Measurements from ENCODE around the gene COPS7A. TPM values are rescaled to one million over a fixed set of nuclear protein-coding genes. Genes with fewer than 3 reads are reported as not detected.

COPS7A gene
- total RNA-seq, 4 donors from 2014 or later = 38.4 to 72.6 (median 51.8) TPM

- peaks cover 0 to 8% (median under 1%) of the 10 kb centered on the region in 4 donors for H3K4me1 ChIP-seq
- TF ChIP-seq POLR2A (IDR thresholded peaks at IDR 0.05) (no peak), CTCF (IDR thresholded peaks at IDR 0.05) (no peak)
- no peak overlapping the region for H3K27ac ChIP-seq
- no peaks in the 10 kb centered on the region for H3K36me3 ChIP-seq
- DNase-seq = no peak
- H3K9me3 ChIP-seq = no peaks in the 10 kb centered on the region
- H3K27me3 ChIP-seq = no peaks in the 10 kb centered on the region
- no peak overlapping the region for H3K4me3 ChIP-seq
Observed at GRCh38 chr12:6757028-6757690, 33.3 kb downstream of the COPS7A start.

GRCh38 chr12:6758506-6759095 lies 34.8 kb downstream of the COPS7A start:
- no peaks in the 10 kb centered on the region for H3K27me3 ChIP-seq
- H3K9me3 ChIP-seq = no peaks in the 10 kb centered on the region
- TF ChIP-seq POLR2A (IDR thresholded peaks at IDR 0.05) = no peak
- no peak for TF ChIP-seq CTCF (IDR thresholded peaks at IDR 0.05)
- no peaks in the 10 kb centered on the region for H3K36me3 ChIP-seq
- H3K4me1 ChIP-seq = peaks cover 0 to 10% (median 0%) of the 10 kb centered on the region in 4 donors
- no peak for DNase-seq
- no peak overlapping the region for H3K27ac ChIP-seq
- no peak overlapping the region for H3K4me3 ChIP-seq

GRCh38 chr12:6759741-6760140 lies 35.9 kb downstream of the COPS7A start:
- H3K9me3 ChIP-seq = no peaks in the 10 kb centered on the region
- H3K4me1 ChIP-seq = peaks cover 0 to 12% (median 0%) of the 10 kb centered on the region in 4 donors
- no peaks in the 10 kb centered on the region for H3K36me3 ChIP-seq
- H3K4me3 ChIP-seq = no peak overlapping the region
- H3K27me3 ChIP-seq = no peaks in the 10 kb centered on the region
- no peak for TF ChIP-seq POLR2A (IDR thresholded peaks at IDR 0.05)
- TF ChIP-seq CTCF (IDR thresholded peaks at IDR 0.05) = no peak
- H3K27ac ChIP-seq = no peak overlapping the region
- DNase-seq = no peak

GRCh38 chr12:6763380-6763779 lies 39.5 kb downstream of the COPS7A start:
- Histone ChIP-seq H3K27ac (peak overlapping the region; percentile 57 to 94 (median 64)), H3K4me3 (no peak overlapping the region), H3K27me3 (no peaks in the 10 kb centered on the region), H3K36me3 (no peaks in the 10 kb centered on the region), H3K9me3 (no peaks in the 10 kb centered on the region), H3K4me1 (peaks cover 0 to 33% (median 13%) of the 10 kb centered on the region in 4 donors)
- TF ChIP-seq POLR2A (IDR thresholded peaks at IDR 0.05) (no peak), CTCF (IDR thresholded peaks at IDR 0.05) (no peak)
- DNase-seq = no peak

- TF ChIP-seq POLR2A (IDR thresholded peaks at IDR 0.05) (no peak), CTCF (IDR thresholded peaks at IDR 0.05) (no peak)
- Histone ChIP-seq H3K9me3 (no peaks in the 10 kb centered on the region), H3K4me3 (peak overlapping the region in 2 of 4 donors; percentile 16 to 30), H3K27ac (peak overlapping the region; percentile 73 to 97 (median 86)), H3K27me3 (no peaks in the 10 kb centered on the region), H3K4me1 (peaks cover 0 to 42% (median 13%) of the 10 kb centered on the region in 4 donors), H3K36me3 (no peaks in the 10 kb centered on the region)
- peak; percentile 53 to 89 (median 80) for DNase-seq
Observed at GRCh38 chr12:6764011-6764828, 40.4 kb downstream of the COPS7A start.
